Body of pancreas (tissue), 4 donors: ENCODE measurements around the gene S1PR3. TPM values are rescaled to one million over a fixed set of nuclear protein-coding genes. Genes with fewer than 3 reads are reported as not detected.

Experiments used
- ATAC-seq: fragments of 150-250 bp; one replicate; pipeline ENCODE4 v1.9.1; 2016
- DNase-seq, 4 donors: peaks; one replicate each; pipeline ENCODE4 v3.0.0-alpha.2; 2019
- H3K27ac ChIP-seq, 4 donors: fragments of 200-600 bp; sonication (generic); 1 replicate in 3 of 4; 2 replicates in 1 of 4; pipeline versions ENCODE4 v1.5.1 to v1.6.1; 2016 to 2019; ENCODE audit warnings: mild to moderate bottlenecking in 1 of 4, mixed read lengths in 1 of 4, moderate library complexity in 1 of 4
- H3K27me3 ChIP-seq, 2 donors: fragments of 200-600 bp; sonication (generic); one replicate each; pipeline ENCODE4 v1.6.0; 2016; ENCODE audit warnings: mild to moderate bottlenecking in 1 of 2
- H3K36me3 ChIP-seq, 2 donors: fragments of 200-600 bp; sonication (generic); replicated peaks in 1 of 2; 2 replicates each; pipeline ENCODE4 v1.5.1; 2016; ENCODE audit warnings: low read depth in 2 of 2; ENCODE audit not compliant: insufficient read depth in 1 of 2
- H3K4me1 ChIP-seq: fragments of 200-600 bp; sonication (generic); one replicate; pipeline ENCODE4 v1.6.0; 2016
- H3K4me3 ChIP-seq, 2 donors: fragments of 200-600 bp; sonication (generic); 1 replicate in 1 of 2; 2 replicates in 1 of 2; pipeline ENCODE4 v1.5.1; 2016 to 2019
- H3K9me3 ChIP-seq, 3 donors: fragments of 200-600 bp; sonication (generic); 1 replicate in 2 of 3; 2 replicates in 1 of 3; pipeline ENCODE4 v1.5.1; 2016
- POLR2A ChIP-seq, 3 donors: fragments of 450-650 bp; IDR thresholded peaks; one replicate each; pipeline ENCODE4 v1.6.1; 2016; ENCODE audit warnings: antibody characterized with exemption in 3 of 3, mild to moderate bottlenecking in 2 of 3
- WGBS, 2 donors: methylation state at CpG; one replicate each; pipeline ENCODE4 v1.1.5; 2017; 5-methylcytosine and 5-hydroxymethylcytosine counted together
- intact Hi-C: fragments of 100-400 bp; cut with DNase I; formaldehyde crosslinking; loops from one replicate; pipeline ENCODE4 v1.15.1; 2023
- total RNA-seq, 2 donors: library from RNA; depleted of rRNA; stranded (reverse); fragments of >200 nt; gene quantifications; one replicate each; pipeline ENCODE4 v1.1.0, GENCODE V29; 2016
- TF ChIP-seq, protein P1 (sequence below), 7 experiments: fragments of 450-650 bp in 4 of 7; fragments of 200-600 bp in 3 of 7; sonication (generic) in 3 of 7; IDR thresholded peaks; one replicate each; pipeline ENCODE4 v1.5.1; 2016 to 2019; ENCODE audit warnings: antibody characterized with exemption in 7 of 7

Gene S1PR3
- total RNA-seq, 2 donors from 2014 or later, result 2.3 to 6.6 TPM

DNA sequence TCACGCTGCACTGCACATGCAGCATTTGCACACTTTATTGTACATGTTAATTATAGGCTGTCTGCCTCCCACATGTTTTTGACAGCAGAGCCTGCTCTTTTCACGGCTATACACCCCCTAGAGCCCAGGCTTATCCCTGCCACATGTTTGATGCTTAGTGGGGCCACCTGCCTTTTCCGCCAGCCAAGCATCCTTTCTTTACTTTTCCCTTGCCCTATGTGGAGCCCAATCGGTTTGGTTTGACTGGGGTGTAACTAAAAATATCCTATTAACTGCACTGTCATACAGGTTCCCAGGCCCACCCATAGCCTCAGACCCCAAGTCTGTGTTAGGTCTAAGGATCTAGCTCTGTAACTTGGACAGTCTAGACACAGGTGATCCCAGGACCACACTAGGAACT lies 18.9 kb upstream of the S1PR3 start:
- no peak for DNase-seq
- H3K4me1 ChIP-seq, result peaks cover 24% of the 10 kb centered on the region
- H3K9me3 ChIP-seq, result no peaks in the 10 kb centered on the region
- no peak for ATAC-seq
- H3K36me3 ChIP-seq, result no peaks in the 10 kb centered on the region
- H3K27me3 ChIP-seq, result no peaks in the 10 kb centered on the region
- H3K4me3 ChIP-seq, result no peak overlapping the region
- intact Hi-C loops, result no loop called here
- no peak overlapping the region for H3K27ac ChIP-seq
- 94 to 96% methylated on average over 4 of the region's 4 CpGs for WGBS, 2 donors
- TF ChIP-seq POLR2A (IDR thresholded peaks at IDR 0.05), result no peak
- TF ChIP-seq, protein P1, sequence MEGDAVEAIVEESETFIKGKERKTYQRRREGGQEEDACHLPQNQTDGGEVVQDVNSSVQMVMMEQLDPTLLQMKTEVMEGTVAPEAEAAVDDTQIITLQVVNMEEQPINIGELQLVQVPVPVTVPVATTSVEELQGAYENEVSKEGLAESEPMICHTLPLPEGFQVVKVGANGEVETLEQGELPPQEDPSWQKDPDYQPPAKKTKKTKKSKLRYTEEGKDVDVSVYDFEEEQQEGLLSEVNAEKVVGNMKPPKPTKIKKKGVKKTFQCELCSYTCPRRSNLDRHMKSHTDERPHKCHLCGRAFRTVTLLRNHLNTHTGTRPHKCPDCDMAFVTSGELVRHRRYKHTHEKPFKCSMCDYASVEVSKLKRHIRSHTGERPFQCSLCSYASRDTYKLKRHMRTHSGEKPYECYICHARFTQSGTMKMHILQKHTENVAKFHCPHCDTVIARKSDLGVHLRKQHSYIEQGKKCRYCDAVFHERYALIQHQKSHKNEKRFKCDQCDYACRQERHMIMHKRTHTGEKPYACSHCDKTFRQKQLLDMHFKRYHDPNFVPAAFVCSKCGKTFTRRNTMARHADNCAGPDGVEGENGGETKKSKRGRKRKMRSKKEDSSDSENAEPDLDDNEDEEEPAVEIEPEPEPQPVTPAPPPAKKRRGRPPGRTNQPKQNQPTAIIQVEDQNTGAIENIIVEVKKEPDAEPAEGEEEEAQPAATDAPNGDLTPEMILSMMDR (IDR thresholded peaks at IDR 0.05), result no peak

DNA sequence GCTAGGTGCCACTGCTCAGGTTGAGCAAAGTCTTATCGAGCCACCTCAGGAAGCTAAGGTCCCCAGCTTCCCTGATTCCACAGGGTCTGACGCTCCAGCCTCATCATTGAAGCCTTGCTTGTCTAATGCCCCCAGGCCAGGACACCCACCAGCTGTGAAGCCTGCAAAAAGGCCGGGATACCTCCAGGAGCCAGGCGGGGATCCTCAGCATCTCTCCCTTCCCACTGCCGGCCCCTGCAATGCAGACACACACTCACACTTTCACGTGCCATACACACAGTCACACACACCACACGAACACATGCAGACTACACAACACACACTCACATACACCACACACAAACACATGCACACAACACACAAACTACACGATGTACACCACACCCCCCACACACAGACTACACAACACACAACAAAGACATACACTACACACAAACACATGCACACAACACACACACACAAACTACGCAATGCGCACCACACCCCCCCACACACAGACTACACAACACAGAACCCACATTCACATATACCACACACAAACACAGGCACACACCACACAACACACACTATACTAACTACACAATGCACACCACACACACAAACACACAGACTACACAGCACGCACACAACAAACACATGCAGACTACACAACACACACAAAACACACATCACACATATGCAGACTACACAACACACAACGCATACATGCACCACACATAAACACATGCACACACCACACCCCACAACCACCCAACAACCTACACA lies 17.8 kb upstream of the S1PR3 start:
- H3K36me3 ChIP-seq, result no peaks in the 10 kb centered on the region
- DNase-seq (no peak), ATAC-seq (no peak)
- H3K4me3 ChIP-seq, result no peak overlapping the region
- TF ChIP-seq, protein P1 (IDR thresholded peaks at IDR 0.05), result no peak
- no peak for TF ChIP-seq POLR2A (IDR thresholded peaks at IDR 0.05)
- intact Hi-C loops, result no loop called here
- WGBS, 2 donors, result 93 to 95% methylated on average over 12 of the region's 12 CpGs
- no peaks in the 10 kb centered on the region for H3K27me3 ChIP-seq
- H3K4me1 ChIP-seq, result peaks cover 17% of the 10 kb centered on the region
- H3K27ac ChIP-seq, result no peak overlapping the region
- no peaks in the 10 kb centered on the region for H3K9me3 ChIP-seq

DNA sequence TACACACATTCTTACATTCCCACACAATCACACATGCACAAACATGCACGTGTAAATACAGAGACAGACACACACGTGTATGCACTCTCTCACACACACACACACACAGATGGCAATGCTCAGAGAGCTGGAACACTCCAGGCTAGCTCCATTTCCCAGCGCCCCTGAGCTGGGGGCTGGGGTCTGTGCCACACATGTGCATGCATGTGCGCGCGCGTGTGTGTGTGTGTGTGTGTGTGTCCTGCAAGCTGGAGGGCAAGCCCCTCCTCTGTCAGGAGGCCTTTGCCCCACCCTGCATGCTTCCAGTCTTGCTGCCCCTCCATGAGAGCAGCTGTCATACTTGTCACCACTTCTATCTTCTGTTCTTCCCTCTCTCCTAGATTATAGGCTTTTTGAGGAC lies 16.6 kb upstream of the S1PR3 start:
- H3K27me3 ChIP-seq, result no peaks in the 10 kb centered on the region
- H3K27ac ChIP-seq, result no peak overlapping the region
- no peak overlapping the region for H3K4me3 ChIP-seq
- no peaks in the 10 kb centered on the region for H3K36me3 ChIP-seq
- TF ChIP-seq, protein P1 (IDR thresholded peaks at IDR 0.05), result no peak
- no peak for TF ChIP-seq POLR2A (IDR thresholded peaks at IDR 0.05)
- no peaks in the 10 kb centered on the region for H3K9me3 ChIP-seq
- DNase-seq (no peak), ATAC-seq (no peak)
- H3K4me1 ChIP-seq, result peaks cover 6% of the 10 kb centered on the region
- WGBS, 2 donors, result 82% methylated on average over 7 of the region's 7 CpGs
- intact Hi-C loops, result no loop called here

DNA sequence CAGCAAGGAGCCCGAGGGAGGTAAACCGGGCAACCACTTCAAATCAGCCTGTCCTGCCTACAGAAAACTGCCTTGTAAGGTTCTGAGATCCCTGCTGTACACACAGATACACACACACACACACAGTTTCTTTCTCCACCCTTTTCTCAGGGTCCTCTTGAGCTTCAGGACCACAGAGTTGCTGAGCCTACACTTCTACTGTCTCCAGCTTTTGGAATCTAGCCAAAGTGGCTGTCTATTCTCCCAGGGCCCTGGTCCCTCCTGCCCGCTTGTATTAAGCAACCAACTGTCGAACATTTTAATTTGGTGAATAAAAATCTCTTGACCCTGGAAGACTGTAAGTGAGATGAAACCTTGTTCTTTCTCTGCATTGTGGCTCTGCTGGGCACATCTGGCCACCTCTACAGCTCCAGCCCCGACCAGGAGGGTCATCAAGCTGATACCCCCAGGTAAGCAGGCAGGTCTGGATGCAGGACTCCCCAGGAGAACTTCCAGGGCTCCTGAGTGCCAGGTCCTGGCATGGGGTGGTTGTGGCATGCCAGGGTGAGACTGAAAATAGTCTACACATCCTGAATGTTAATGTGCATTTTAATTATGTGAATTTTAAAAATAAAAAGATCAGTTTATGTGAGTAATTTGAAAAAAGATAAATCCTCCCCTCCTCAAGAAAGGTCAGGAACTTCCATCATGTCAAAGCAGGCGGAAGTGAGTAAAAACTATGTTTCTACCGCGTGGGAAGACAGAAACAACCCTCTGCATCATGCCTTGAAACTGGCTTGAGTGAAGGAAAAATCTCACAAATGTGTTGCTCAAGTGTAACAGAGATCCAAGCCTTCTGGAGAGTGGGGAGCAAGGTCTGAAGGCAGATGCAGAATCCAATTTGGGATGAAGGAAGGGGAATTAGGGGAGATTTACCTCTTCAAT lies 15.0 kb upstream of the S1PR3 start:
- ATAC-seq, result no peak

More for the DNA sequence above, 15.0 kb upstream of the S1PR3 start:
- H3K9me3 ChIP-seq, result no peaks in the 10 kb centered on the region
- H3K4me3 ChIP-seq, result no peak overlapping the region
- H3K27me3 ChIP-seq, result no peaks in the 10 kb centered on the region
- H3K4me1 ChIP-seq, result no peaks in the 10 kb centered on the region
- TF ChIP-seq POLR2A (IDR thresholded peaks at IDR 0.05), result no peak
- TF ChIP-seq, protein P1 (IDR thresholded peaks at IDR 0.05), result no peak
- DNase-seq, result no peak
- H3K36me3 ChIP-seq, result no peaks in the 10 kb centered on the region
- WGBS, 2 donors, result 67 to 75% methylated on average over 8 of the region's 8 CpGs
- intact Hi-C loops, result no loop called here
- no peak overlapping the region for H3K27ac ChIP-seq
